ENCODE data around the gene CMTR2.
A peak's percentile ranks its signal among the peaks of the same experiment; 100 is the strongest.
"Not testable (repeated sequence)": the region's sequence is repeated elsewhere in the genome, so short reads cannot be mapped to it uniquely, and the experiment has no call there.

The CMTR2 gene

DNA sequence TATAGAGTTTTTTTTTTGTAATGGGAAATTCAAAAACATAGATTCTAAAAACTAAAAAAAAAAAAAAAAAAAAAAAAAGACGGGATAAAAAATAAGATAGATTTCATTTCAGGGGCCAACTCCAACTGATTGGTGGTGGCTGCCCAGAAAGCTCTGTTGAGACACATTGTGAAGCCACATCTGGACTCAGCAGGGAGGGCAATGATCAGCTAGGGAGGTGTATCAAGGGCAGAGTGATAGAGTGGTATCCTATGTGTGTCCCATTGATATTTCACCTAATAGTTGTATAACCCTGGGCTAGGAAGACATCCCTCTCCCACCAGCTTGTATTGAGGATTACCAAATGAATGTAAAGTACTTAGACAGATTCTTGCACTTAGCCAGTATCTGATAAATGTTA lies 6.7 kb upstream of the CMTR2 start:
- TF ChIP-seq, protein P1, sequence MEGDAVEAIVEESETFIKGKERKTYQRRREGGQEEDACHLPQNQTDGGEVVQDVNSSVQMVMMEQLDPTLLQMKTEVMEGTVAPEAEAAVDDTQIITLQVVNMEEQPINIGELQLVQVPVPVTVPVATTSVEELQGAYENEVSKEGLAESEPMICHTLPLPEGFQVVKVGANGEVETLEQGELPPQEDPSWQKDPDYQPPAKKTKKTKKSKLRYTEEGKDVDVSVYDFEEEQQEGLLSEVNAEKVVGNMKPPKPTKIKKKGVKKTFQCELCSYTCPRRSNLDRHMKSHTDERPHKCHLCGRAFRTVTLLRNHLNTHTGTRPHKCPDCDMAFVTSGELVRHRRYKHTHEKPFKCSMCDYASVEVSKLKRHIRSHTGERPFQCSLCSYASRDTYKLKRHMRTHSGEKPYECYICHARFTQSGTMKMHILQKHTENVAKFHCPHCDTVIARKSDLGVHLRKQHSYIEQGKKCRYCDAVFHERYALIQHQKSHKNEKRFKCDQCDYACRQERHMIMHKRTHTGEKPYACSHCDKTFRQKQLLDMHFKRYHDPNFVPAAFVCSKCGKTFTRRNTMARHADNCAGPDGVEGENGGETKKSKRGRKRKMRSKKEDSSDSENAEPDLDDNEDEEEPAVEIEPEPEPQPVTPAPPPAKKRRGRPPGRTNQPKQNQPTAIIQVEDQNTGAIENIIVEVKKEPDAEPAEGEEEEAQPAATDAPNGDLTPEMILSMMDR (IDR thresholded peaks at IDR 0.05; ENCODE audit: borderline replicate concordance, insufficient read depth, low read depth, low read length) = no peak
- H3K4me3 ChIP-seq (ENCODE audit: low read depth, low read length) = no peak overlapping the region

DNA sequence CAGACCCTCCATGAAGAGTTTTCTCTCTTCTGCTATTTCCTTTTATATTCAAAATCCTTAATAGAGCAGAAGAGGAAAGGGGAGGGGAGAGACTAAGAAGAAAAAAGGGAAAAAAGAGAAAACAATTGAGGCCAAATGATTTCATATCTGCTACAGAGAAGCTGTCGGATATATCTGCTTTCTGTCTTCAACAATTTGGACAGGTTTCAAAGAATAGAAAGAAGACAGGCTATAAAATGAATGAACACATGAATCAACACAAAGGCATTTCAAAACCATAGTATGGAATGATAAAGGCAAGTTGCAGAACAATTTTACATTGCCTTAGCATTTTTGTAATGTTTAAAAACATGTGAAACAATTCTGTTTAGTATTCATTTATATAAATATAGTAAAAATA lies 4.7 kb upstream of the CMTR2 start:
- TF ChIP-seq, protein P1 (IDR thresholded peaks at IDR 0.05; ENCODE audit: borderline replicate concordance, insufficient read depth, low read depth, low read length) = no peak
- H3K4me3 ChIP-seq (ENCODE audit: low read depth, low read length) = no peak overlapping the region

DNA sequence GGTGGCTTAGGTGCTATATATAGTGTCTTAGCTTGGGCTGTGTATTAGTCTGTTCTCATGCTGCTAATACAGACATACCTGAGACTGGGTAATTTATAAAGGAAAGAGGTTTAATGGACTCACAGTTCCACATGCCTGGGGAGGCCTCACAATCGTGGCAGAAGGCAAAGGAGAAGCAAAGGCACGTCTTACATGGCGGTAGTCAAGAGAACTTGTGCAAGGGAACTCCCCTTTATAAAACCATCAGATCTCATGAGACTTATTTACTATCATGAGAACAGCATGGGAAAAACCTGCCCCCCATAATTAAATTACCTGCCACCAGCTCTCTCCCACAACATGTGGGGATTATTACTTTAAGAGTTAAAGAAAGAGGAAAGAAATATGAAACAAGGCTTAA lies 2.9 kb upstream of the CMTR2 start:
- H3K4me3 ChIP-seq (ENCODE audit: low read depth, low read length) = not testable (repeated sequence)

DNA sequence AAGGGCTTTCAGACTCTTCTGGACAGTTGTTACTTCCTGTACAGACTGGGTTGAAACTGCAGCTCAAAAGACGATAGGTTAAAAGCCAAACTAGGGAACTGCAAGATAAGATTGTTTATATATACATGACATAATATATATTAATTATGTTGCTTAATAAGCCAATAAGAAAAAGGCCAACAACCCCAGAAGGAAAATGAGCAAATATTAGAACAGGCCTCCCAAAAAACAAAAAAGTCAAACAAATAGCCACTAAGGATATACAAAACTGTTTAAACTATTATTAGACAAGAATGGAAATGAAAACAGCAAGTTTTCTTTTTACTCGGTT lies 495 bp upstream of the CMTR2 start:
- TF ChIP-seq, protein P1 (IDR thresholded peaks at IDR 0.05; ENCODE audit: borderline replicate concordance, insufficient read depth, low read depth, low read length) = no peak
- no peak overlapping the region for H3K4me3 ChIP-seq (ENCODE audit: low read depth, low read length)

DNA sequence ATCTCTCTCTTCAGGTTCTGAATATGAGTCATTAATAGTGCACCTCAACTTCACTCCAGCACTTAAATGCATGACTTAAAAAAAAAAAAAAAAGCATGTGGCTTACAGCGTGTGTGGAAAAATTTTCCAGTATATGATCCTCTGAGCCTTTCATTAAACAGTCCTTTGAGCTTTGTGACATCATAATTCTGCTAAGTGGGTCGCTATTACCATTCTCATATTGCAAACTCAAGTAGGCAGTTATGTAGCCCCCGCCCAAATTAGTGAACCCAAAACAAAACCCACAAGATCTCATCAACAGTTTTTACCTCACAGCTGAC lies 672 bp downstream of the CMTR2 start:
- TF ChIP-seq, protein P1 (IDR thresholded peaks at IDR 0.05; ENCODE audit: borderline replicate concordance, insufficient read depth, low read depth, low read length) = no peak
- peak overlapping the region; percentile 70 for H3K4me3 ChIP-seq (ENCODE audit: low read depth, low read length)

DNA sequence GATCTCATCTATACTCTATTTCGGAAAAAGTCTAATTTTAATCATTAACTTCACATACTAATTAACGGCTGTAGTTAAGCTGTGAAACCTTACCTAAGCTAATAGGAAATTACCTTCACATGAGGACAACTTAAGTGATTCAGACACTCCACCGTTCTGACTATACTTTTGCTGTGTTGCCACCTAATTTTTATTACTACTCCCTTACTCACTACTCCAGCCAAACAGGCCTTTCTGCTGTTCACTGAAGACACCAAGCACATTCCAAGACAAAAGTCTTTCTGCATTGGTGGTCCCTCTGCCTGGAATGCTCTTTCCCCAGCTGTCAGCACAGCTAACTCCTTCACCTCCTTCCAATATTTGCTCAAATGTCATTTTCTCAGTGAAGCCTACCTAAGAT lies 1.3 kb downstream of the CMTR2 start:
- no peak overlapping the region for H3K4me3 ChIP-seq (ENCODE audit: low read depth, low read length)
- TF ChIP-seq, protein P1 (IDR thresholded peaks at IDR 0.05; ENCODE audit: borderline replicate concordance, insufficient read depth, low read depth, low read length) = no peak

DNA sequence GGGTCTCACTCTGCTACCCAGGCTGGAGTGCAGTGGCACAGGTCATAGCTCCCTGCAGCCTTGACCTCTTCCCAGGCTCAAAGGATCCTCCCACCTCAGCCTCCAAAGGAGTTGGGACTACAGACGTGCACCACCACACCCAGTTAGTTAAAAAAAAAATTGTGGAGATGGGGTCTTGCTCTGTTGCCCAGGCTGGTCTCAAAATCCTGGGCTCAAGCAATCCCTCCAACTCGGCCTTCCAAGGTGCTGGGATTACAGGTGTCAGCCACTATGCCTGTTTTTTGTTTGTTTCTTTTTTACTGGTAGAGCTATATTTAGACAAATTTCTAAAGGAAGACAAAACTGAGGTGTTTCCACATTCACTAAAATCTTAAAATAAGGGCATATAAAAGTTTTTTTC lies 1.7 kb downstream of the CMTR2 start:
- H3K4me3 ChIP-seq (ENCODE audit: low read depth, low read length) = no peak overlapping the region
- TF ChIP-seq, protein P1 (IDR thresholded peaks at IDR 0.05; ENCODE audit: borderline replicate concordance, insufficient read depth, low read depth, low read length) = no peak

DNA sequence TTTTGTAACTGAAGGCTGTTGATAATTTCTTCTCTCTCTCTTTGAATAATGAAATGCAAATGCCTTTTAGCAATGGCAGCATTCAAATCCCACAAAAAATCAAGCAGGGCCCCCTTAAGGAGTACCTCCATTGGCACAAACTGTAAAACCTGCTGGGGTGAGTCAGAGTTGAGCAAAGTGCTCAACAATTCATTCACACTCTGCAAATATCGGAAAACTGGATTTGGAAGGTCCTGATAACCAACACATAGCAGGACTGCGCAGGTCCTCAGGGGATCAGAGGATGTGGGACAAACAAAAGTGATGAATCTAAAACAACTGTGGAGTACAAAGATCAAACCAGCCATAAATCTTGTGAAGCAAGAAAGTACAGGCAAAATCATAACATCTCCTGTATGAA lies 5.6 kb downstream of the CMTR2 start:
- H3K4me3 ChIP-seq (ENCODE audit: low read depth, low read length) = no peak overlapping the region
- TF ChIP-seq, protein P1 (IDR thresholded peaks at IDR 0.05; ENCODE audit: borderline replicate concordance, insufficient read depth, low read depth, low read length) = no peak

All from GM12875 (cell line).